ENCODE data around the gene KLHL22.

Gene KLHL22

GRCh38 chr22:20464912-20465758 lies 30.5 kb downstream of the KLHL22 start:
- H3K4me1 ChIP-seq (ENCODE audit: low read length), result peaks cover 34% of the 10 kb centered on the region
- no peak overlapping the region for H3K9ac ChIP-seq (ENCODE audit: low read length)
- H4K20me1 ChIP-seq (ENCODE audit: insufficient read depth, low read length), result no peaks in the 10 kb centered on the region
- no peak for DNase-seq
- H3K9me3 ChIP-seq (replicated peaks; ENCODE audit: insufficient read depth, low read length), result no peaks in the 10 kb centered on the region
- H3K4me3 ChIP-seq (ENCODE audit: low read length), result no peak overlapping the region
- no peak overlapping the region for H3K4me2 ChIP-seq (ENCODE audit: low read depth, low read length)
- H3K36me3 ChIP-seq (replicated peaks; ENCODE audit: insufficient read depth, low read length), result no peaks in the 10 kb centered on the region
- H3K79me2 ChIP-seq (ENCODE audit: low read length), result no peaks in the 10 kb centered on the region
- no peaks in the 10 kb centered on the region for H3K27me3 ChIP-seq (replicated peaks; ENCODE audit: insufficient read depth, low read length)
- no peak overlapping the region for H3K27ac ChIP-seq (ENCODE audit: low read length)
- H3K9me2 ChIP-seq (replicated peaks; ENCODE audit: insufficient read depth, low read length), result no peaks in the 10 kb centered on the region
- H3F3A ChIP-seq (ENCODE audit: insufficient read depth, low read length), result peaks cover 9% of the 10 kb centered on the region
- TF ChIP-seq EZH2phosphoT487 (IDR thresholded peaks at IDR 0.05; ENCODE audit: low read length) (no peak), CTCF (IDR thresholded peaks at IDR 0.05; ENCODE audit: low read length) (no peak), EZH2 (optimal IDR thresholded peaks at IDR 0.05; ENCODE audit: low read depth, low read length) (no peak)
- H2AFZ ChIP-seq (ENCODE audit: low read length), result no peak overlapping the region

GRCh38 chr22:20464096-20464614 lies 31.4 kb downstream of the KLHL22 start:
- Histone ChIP-seq H4K20me1 (ENCODE audit: insufficient read depth, low read length) (no peaks in the 10 kb centered on the region), H3K36me3 (replicated peaks; ENCODE audit: insufficient read depth, low read length) (no peaks in the 10 kb centered on the region), H3K9me2 (replicated peaks; ENCODE audit: insufficient read depth, low read length) (no peaks in the 10 kb centered on the region), H3K9ac (ENCODE audit: low read length) (no peak overlapping the region), H3F3A (ENCODE audit: insufficient read depth, low read length) (peaks cover 9% of the 10 kb centered on the region), H2AFZ (ENCODE audit: low read length) (peak overlapping the region; percentile 53; the same call in 1 of the 2 replicates), H3K27me3 (replicated peaks; ENCODE audit: insufficient read depth, low read length) (no peaks in the 10 kb centered on the region), H3K79me2 (ENCODE audit: low read length) (no peaks in the 10 kb centered on the region), H3K4me3 (ENCODE audit: low read length) (no peak overlapping the region; the same call in 1 of the 2 replicates), H3K9me3 (replicated peaks; ENCODE audit: insufficient read depth, low read length) (no peaks in the 10 kb centered on the region), H3K4me1 (ENCODE audit: low read length) (peaks cover 33% of the 10 kb centered on the region), H3K4me2 (ENCODE audit: low read depth, low read length) (peak overlapping the region; percentile 37; the same call in 1 of the 2 replicates), H3K27ac (ENCODE audit: low read length) (peak overlapping the region; percentile 41; the same call in 1 of the 2 replicates)
- DNase-seq, result peak; percentile 47
- TF ChIP-seq EZH2 (optimal IDR thresholded peaks at IDR 0.05; ENCODE audit: low read depth, low read length) (no peak), EZH2phosphoT487 (IDR thresholded peaks at IDR 0.05; ENCODE audit: low read length) (no peak), CTCF (IDR thresholded peaks at IDR 0.05; ENCODE audit: low read length) (no peak)

- Histone ChIP-seq H3K4me3 (ENCODE audit: low read length) (no peak overlapping the region; the same call in 1 of the 2 replicates), H3K4me1 (ENCODE audit: low read length) (peaks cover 26% of the 10 kb centered on the region), H3K27ac (ENCODE audit: low read length) (peak overlapping the region; percentile 41; the same call in 1 of the 2 replicates), H2AFZ (ENCODE audit: low read length) (peak overlapping the region; percentile 53), H3K9ac (ENCODE audit: low read length) (no peak overlapping the region), H3K9me3 (replicated peaks; ENCODE audit: insufficient read depth, low read length) (no peaks in the 10 kb centered on the region), H3K36me3 (replicated peaks; ENCODE audit: insufficient read depth, low read length) (no peaks in the 10 kb centered on the region), H3K9me2 (replicated peaks; ENCODE audit: insufficient read depth, low read length) (no peaks in the 10 kb centered on the region), H4K20me1 (ENCODE audit: insufficient read depth, low read length) (no peaks in the 10 kb centered on the region), H3K79me2 (ENCODE audit: low read length) (no peaks in the 10 kb centered on the region), H3K4me2 (ENCODE audit: low read depth, low read length) (peak overlapping the region; percentile 37), H3F3A (ENCODE audit: insufficient read depth, low read length) (peaks cover 9% of the 10 kb centered on the region), H3K27me3 (replicated peaks; ENCODE audit: insufficient read depth, low read length) (no peaks in the 10 kb centered on the region)
- TF ChIP-seq CTCF (IDR thresholded peaks at IDR 0.05; ENCODE audit: low read length) (no peak), EZH2phosphoT487 (IDR thresholded peaks at IDR 0.05; ENCODE audit: low read length) (no peak)
- DNase-seq, result peak; percentile 51
Measured at GRCh38 chr22:20463324-20464095, 32.1 kb downstream of the KLHL22 start.
